Mesodermal cell (in vitro differentiated cells): ENCODE results near the gene TEPSIN.
A peak's percentile ranks its signal among the peaks of the same experiment; 100 is the strongest.

Source experiments
- H3K27ac ChIP-seq: 2 replicates; pipeline ENCODE4 v1.7.0; 2013; ENCODE audit warnings: mild to moderate bottlenecking, low read depth, low read length, moderate library complexity; ENCODE audit not compliant: severe bottlenecking
- H3K36me3 ChIP-seq: 2 replicates; pipeline ENCODE4 v1.7.1; 2013; ENCODE audit warnings: mild to moderate bottlenecking, low read length, moderate library complexity; ENCODE audit not compliant: control insufficient read depth, insufficient read depth
- H3K4me1 ChIP-seq: one replicate; pipeline ENCODE4 v1.7.1; 2013; ENCODE audit warnings: mild to moderate bottlenecking, low read length; ENCODE audit not compliant: insufficient read depth, control insufficient read depth, poor library complexity, severe bottlenecking
- H3K4me3 ChIP-seq: 2 replicates; pipeline ENCODE4 v1.7.0; 2013; ENCODE audit warnings: low read length, control low read depth, mild to moderate bottlenecking; ENCODE audit not compliant: insufficient read depth, poor library complexity, severe bottlenecking; ENCODE audit errors: extremely low read depth
- H3K9me3 ChIP-seq: 2 replicates; pipeline ENCODE4 v1.7.1; 2013; ENCODE audit warnings: mild to moderate bottlenecking, low read length, moderate library complexity; ENCODE audit not compliant: control insufficient read depth
- WGBS, 2 experiments: methylation state at CpG; one replicate each; pipeline ENCODE4 v1.1.5; 2013; ENCODE audit warnings: missing lambda C conversion rate in 2 of 2; ENCODE audit not compliant: insufficient coverage in 2 of 2; 5-methylcytosine and 5-hydroxymethylcytosine counted together

The TEPSIN gene

DNA sequence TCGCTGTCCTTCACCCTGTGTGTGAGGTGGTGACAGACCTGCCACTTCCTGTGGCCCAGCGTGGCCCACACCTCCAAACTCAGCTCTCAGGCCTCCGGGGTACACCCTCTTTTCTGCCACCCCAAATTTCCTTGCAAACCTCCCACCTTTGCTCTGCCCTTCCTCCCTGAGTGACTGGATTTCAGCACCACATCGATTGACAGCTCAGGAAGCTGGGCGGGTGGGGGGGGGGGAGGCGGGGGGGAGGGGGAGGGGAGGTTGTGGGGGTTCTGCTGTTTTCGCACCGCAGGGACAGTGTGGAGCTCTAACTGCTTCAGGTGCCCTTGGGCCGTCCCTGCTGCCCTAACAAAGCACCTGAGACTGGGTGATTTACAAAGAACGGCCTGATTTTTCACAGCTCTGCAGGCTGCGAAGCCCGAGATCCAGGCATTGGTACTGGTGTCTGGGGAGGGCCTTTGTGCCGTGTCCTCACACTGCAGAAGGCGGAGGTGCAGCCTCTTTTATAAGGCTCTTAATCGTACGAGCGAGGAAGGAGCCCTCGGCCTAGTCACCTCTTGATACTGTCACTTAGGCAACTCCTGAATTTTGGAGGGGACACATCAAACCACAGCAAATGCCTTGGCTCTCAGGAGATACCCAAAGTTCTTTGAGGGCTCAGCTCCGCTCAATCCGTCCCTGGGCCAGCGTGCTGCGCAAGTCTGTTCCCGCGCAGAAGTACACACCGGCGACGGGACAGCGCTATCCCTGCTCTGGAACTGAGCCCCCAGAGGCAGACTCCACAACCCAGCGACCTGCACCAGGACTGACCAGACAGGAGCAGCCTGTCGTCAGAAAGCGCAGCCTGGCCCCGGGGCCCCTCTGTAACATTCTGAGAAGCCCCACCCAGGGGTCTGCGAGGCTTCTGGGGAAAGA, 3.8 kb upstream of the TEPSIN start:
- Histone ChIP-seq H3K4me3 (no peak overlapping the region), H3K9me3 (no peaks in the 10 kb centered on the region), H3K36me3 (peaks cover 22% of the 10 kb centered on the region), H3K4me1 (peaks cover 15% of the 10 kb centered on the region), H3K27ac (no peak overlapping the region)
- 94% methylated on average over 27 of the region's 33 CpGs for WGBS, 2 experiments

GRCh38 chr17:81241648-81242420, 3.0 kb upstream of the TEPSIN start:
- WGBS, 2 experiments = 64 to 70% methylated on average over 15 to 20 of the region's 26 CpGs
- H3K4me3 ChIP-seq = no peak overlapping the region
- peaks cover 9% of the 10 kb centered on the region for H3K4me1 ChIP-seq
- H3K9me3 ChIP-seq = no peaks in the 10 kb centered on the region
- H3K36me3 ChIP-seq = peaks cover 22% of the 10 kb centered on the region
- H3K27ac ChIP-seq = no peak overlapping the region

GRCh38 chr17:81241203-81241602, 2.3 kb upstream of the TEPSIN start:
- Histone ChIP-seq H3K4me3 (no peak overlapping the region), H3K9me3 (no peaks in the 10 kb centered on the region), H3K27ac (no peak overlapping the region), H3K4me1 (peaks cover 9% of the 10 kb centered on the region), H3K36me3 (peaks cover 22% of the 10 kb centered on the region)
- WGBS, 2 experiments = 92 to 95% methylated on average over 9 to 10 of the region's 10 CpGs

- Histone ChIP-seq H3K9me3 (no peaks in the 10 kb centered on the region), H3K27ac (no peak overlapping the region), H3K4me3 (no peak overlapping the region), H3K36me3 (peaks cover 22% of the 10 kb centered on the region), H3K4me1 (peaks cover 10% of the 10 kb centered on the region)
- 90 to 91% methylated on average over 5 to 7 of the region's 8 CpGs for WGBS, 2 experiments
These were observed 1.9 kb upstream of the TEPSIN start for GRCh38 chr17:81240761-81241160.

GRCh38 chr17:81239714-81240555, 1.1 kb upstream of the TEPSIN start:
- Histone ChIP-seq H3K4me3 (peak overlapping the region; percentile 91), H3K9me3 (no peaks in the 10 kb centered on the region), H3K27ac (peak overlapping the region; percentile 54), H3K36me3 (peaks cover 22% of the 10 kb centered on the region), H3K4me1 (peaks cover 18% of the 10 kb centered on the region)
- 18 to 22% methylated on average over 35 to 37 of the region's 37 CpGs for WGBS, 2 experiments

GRCh38 chr17:81238490-81238814, 403 bp downstream of the TEPSIN start:
- peak overlapping the region; percentile 91 for H3K4me3 ChIP-seq
- WGBS, 2 experiments = 1% methylated on average over 25 to 26 of the region's 26 CpGs
- H3K4me1 ChIP-seq = peaks cover 18% of the 10 kb centered on the region
- peaks cover 27% of the 10 kb centered on the region for H3K36me3 ChIP-seq
- H3K9me3 ChIP-seq = no peaks in the 10 kb centered on the region
- H3K27ac ChIP-seq = no peak overlapping the region

- H3K9me3 ChIP-seq = no peaks in the 10 kb centered on the region
- peaks cover 18% of the 10 kb centered on the region for H3K4me1 ChIP-seq
- H3K27ac ChIP-seq = no peak overlapping the region
- 66 to 71% methylated on average over 36 of the region's 36 CpGs for WGBS, 2 experiments
- peaks cover 31% of the 10 kb centered on the region for H3K36me3 ChIP-seq
- H3K4me3 ChIP-seq = peak overlapping the region; percentile 91
These were observed 1.0 kb downstream of the TEPSIN start for GRCh38 chr17:81237591-81238489.

GRCh38 chr17:81236784-81237183, 2.1 kb downstream of the TEPSIN start:
- no peak overlapping the region for H3K4me3 ChIP-seq
- H3K9me3 ChIP-seq = no peaks in the 10 kb centered on the region
- WGBS, 2 experiments = 92 to 96% methylated on average over 18 to 21 of the region's 21 CpGs
- H3K36me3 ChIP-seq = peaks cover 33% of the 10 kb centered on the region
- H3K4me1 ChIP-seq = peaks cover 18% of the 10 kb centered on the region
- H3K27ac ChIP-seq = no peak overlapping the region

GRCh38 chr17:81235822-81236740, 2.8 kb downstream of the TEPSIN start:
- Histone ChIP-seq H3K4me3 (no peak overlapping the region), H3K36me3 (peaks cover 33% of the 10 kb centered on the region), H3K27ac (no peak overlapping the region), H3K9me3 (no peaks in the 10 kb centered on the region), H3K4me1 (peaks cover 18% of the 10 kb centered on the region)
- 96 to 97% methylated on average over 21 to 25 of the region's 32 CpGs for WGBS, 2 experiments
